ENCODE results near the gene BBC3. TPM values are rescaled to one million over a fixed set of nuclear protein-coding genes. Genes with fewer than 3 reads are reported as not detected.

The BBC3 gene
- total and polyA plus RNA-seq, 2 experiments from 2014 or later, result 23.4 to 31.9 TPM

DNA sequence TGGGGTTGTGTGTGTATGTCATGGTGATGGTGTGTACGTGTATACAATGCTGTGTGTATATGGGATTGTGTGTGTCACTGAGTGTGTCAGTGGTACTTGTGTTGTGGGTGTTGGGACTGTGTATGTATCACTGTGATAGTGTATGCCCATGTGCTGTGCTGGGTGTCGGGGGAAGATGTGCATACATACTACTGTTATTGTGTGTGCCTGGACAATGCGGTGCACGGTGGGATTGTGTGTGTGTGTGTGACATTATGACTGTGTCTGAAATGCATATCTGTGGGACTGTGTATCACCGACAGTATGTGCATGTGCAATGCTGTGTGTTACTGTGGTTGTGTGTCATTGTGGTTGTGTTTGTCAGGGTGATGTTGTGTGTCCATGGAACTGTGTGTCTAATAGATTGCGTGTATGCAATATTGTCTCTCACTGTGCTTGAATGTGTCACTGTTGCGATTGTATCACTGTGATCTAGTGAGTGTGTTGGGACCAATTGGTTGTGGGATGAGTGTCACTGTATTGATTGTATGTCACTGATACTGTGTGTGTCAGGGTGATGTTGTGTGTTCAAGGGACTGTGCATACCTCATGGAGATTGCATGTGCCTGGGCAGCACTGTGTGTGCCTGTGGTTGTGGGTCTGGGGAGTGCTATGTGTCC lies 11.0 kb upstream of the BBC3 start:
- no peak for ATAC-seq
- Histone ChIP-seq H3K27me3 (ENCODE audit: insufficient read depth) (peaks cover 41% of the 10 kb centered on the region), H3K4me2 (no peak overlapping the region), H3K79me2 (replicated peaks; ENCODE audit: insufficient read depth) (no peaks in the 10 kb centered on the region), H3K36me3 (ENCODE audit: insufficient read depth) (no peaks in the 10 kb centered on the region), H4K20me1 (replicated peaks; ENCODE audit: insufficient read depth) (no peaks in the 10 kb centered on the region), H3F3A (replicated peaks; ENCODE audit: low read depth) (peaks cover 49% of the 10 kb centered on the region), H3K4me3 (no peak overlapping the region), H3K4me1 (ENCODE audit: insufficient read depth) (peaks cover 26% of the 10 kb centered on the region), H2AFZ (no peak overlapping the region), H3K27ac (ENCODE audit: low read depth) (no peak overlapping the region), H3K9me2 (ENCODE audit: insufficient read depth) (no peaks in the 10 kb centered on the region)
- Mint-ChIP-seq H3K4me3 (no peak overlapping the region), H3K27me3 (ENCODE audit: insufficient read depth, low read depth, poor library complexity) (peaks cover 27% of the 10 kb centered on the region), H3K9me3 (peaks cover 3% of the 10 kb centered on the region; the same call in 2 of the 3 replicates), H3K36me3 (ENCODE audit: low read depth) (peaks cover 6% of the 10 kb centered on the region; the same call in 1 of the 3 replicates), H3K4me1 (peaks cover 23% of the 10 kb centered on the region), H3K27ac (no peak overlapping the region)
- no peak for DNase-seq (ENCODE audit: low spot score)
- TF ChIP-seq EZH2 (IDR thresholded peaks at IDR 0.05; ENCODE audit: low read depth, unreplicated experiment), result no peak
- no peak for TF ChIP-seq STAT1 (IDR thresholded peaks at IDR 0.05; ENCODE audit: unreplicated experiment)
- no peak for TF ChIP-seq ZNF114 (CRISPR knock-in tag; IDR thresholded peaks at IDR 0.05)
- TF ChIP-seq ZNF331 (CRISPR knock-in tag; IDR thresholded peaks at IDR 0.05; ENCODE audit: low read depth), result no peak
- TF ChIP-seq JUNB (IDR thresholded peaks at IDR 0.05; ENCODE audit: unreplicated experiment), result no peak
- TF ChIP-seq CTCF (conservative IDR thresholded peaks at IDR 0.05; ENCODE audit: low read depth in 2 of 2), result no peak
- no peak for TF ChIP-seq EZH2phosphoT487 (IDR thresholded peaks at IDR 0.05; ENCODE audit: unreplicated experiment)
- no peak for TF ChIP-seq POLR2AphosphoS5 (IDR thresholded peaks at IDR 0.05; ENCODE audit: low read depth)
- no peak for TF ChIP-seq CREB1 (CRISPR knock-in tag; IDR thresholded peaks at IDR 0.05; ENCODE audit: low read depth)
- TF ChIP-seq, protein P1, sequence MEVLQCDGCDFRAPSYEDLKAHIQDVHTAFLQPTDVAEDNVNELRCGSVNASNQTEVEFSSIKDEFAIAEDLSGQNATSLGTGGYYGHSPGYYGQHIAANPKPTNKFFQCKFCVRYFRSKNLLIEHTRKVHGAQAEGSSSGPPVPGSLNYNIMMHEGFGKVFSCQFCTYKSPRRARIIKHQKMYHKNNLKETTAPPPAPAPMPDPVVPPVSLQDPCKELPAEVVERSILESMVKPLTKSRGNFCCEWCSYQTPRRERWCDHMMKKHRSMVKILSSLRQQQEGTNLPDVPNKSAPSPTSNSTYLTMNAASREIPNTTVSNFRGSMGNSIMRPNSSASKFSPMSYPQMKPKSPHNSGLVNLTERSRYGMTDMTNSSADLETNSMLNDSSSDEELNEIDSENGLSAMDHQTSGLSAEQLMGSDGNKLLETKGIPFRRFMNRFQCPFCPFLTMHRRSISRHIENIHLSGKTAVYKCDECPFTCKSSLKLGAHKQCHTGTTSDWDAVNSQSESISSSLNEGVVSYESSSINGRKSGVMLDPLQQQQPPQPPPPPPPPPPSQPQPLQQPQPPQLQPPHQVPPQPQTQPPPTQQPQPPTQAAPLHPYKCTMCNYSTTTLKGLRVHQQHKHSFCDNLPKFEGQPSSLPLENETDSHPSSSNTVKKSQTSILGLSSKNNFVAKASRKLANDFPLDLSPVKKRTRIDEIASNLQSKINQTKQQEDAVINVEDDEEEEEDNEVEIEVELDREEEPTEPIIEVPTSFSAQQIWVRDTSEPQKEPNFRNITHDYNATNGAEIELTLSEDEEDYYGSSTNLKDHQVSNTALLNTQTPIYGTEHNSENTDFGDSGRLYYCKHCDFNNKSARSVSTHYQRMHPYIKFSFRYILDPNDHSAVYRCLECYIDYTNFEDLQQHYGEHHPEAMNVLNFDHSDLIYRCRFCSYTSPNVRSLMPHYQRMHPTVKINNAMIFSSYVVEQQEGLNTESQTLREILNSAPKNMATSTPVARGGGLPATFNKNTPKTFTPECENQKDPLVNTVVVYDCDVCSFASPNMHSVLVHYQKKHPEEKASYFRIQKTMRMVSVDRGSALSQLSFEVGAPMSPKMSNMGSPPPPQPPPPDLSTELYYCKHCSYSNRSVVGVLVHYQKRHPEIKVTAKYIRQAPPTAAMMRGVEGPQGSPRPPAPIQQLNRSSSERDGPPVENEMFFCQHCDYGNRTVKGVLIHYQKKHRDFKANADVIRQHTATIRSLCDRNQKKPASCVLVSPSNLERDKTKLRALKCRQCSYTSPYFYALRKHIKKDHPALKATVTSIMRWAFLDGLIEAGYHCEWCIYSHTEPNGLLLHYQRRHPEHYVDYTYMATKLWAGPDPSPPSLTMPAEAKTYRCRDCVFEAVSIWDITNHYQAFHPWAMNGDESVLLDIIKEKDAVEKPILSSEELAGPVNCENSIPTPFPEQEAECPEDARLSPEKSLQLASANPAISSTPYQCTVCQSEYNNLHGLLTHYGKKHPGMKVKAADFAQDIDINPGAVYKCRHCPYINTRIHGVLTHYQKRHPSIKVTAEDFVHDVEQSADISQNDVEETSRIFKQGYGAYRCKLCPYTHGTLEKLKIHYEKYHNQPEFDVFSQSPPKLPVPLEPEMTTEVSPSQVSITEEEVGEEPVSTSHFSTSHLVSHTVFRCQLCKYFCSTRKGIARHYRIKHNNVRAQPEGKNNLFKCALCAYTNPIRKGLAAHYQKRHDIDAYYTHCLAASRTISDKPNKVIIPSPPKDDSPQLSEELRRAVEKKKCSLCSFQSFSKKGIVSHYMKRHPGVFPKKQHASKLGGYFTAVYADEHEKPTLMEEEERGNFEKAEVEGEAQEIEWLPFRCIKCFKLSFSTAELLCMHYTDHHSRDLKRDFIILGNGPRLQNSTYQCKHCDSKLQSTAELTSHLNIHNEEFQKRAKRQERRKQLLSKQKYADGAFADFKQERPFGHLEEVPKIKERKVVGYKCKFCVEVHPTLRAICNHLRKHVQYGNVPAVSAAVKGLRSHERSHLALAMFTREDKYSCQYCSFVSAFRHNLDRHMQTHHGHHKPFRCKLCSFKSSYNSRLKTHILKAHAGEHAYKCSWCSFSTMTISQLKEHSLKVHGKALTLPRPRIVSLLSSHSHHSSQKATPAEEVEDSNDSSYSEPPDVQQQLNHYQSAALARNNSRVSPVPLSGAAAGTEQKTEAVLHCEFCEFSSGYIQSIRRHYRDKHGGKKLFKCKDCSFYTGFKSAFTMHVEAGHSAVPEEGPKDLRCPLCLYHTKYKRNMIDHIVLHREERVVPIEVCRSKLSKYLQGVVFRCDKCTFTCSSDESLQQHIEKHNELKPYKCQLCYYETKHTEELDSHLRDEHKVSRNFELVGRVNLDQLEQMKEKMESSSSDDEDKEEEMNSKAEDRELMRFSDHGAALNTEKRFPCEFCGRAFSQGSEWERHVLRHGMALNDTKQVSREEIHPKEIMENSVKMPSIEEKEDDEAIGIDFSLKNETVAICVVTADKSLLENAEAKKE (CRISPR knock-in tag; IDR thresholded peaks at IDR 0.05), result no peak
- TF ChIP-seq, protein P2, sequence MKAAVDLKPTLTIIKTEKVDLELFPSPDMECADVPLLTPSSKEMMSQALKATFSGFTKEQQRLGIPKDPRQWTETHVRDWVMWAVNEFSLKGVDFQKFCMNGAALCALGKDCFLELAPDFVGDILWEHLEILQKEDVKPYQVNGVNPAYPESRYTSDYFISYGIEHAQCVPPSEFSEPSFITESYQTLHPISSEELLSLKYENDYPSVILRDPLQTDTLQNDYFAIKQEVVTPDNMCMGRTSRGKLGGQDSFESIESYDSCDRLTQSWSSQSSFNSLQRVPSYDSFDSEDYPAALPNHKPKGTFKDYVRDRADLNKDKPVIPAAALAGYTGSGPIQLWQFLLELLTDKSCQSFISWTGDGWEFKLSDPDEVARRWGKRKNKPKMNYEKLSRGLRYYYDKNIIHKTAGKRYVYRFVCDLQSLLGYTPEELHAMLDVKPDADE (IDR thresholded peaks at IDR 0.05), result no peak
- no peak for TF ChIP-seq NANOG (IDR thresholded peaks at IDR 0.05; ENCODE audit: borderline replicate concordance)
- TF ChIP-seq REST (IDR thresholded peaks at IDR 0.05; ENCODE audit: unreplicated experiment), result no peak

Measured in GM23338 (cell line).